Measurements from ENCODE around the gene USP17L26.
"Not testable (repeated sequence)": the region's sequence is repeated elsewhere in the genome, so short reads cannot be mapped to it uniquely, and the experiment has no call there.

The USP17L26 gene, protein sequence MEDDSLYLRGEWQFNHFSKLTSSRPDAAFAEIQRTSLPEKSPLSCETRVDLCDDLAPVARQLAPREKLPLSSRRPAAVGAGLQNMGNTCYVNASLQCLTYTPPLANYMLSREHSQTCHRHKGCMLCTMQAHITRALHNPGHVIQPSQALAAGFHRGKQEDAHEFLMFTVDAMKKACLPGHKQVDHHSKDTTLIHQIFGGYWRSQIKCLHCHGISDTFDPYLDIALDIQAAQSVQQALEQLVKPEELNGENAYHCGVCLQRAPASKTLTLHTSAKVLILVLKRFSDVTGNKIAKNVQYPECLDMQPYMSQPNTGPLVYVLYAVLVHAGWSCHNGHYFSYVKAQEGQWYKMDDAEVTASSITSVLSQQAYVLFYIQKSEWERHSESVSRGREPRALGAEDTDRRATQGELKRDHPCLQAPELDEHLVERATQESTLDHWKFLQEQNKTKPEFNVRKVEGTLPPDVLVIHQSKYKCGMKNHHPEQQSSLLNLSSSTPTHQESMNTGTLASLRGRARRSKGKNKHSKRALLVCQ

DNA sequence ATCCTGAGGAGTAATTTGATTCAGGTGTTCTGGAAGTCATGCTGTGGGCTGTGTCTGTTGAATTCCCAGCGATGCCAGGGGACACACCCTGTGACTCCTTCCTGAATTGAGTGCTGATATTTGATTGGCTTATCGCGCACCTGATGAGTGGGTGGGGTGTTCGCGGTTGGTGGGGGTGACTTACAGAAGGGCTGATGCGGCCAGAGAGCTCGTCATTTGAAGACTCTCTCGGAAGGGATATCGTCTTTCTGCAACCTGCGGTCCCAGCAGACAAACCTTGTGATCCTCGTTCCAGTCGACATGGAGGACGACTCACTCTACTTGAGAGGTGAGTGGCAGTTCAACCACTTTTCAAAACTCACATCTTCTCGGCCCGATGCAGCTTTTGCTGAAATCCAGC is at the start of gene USP17L26:
USP17L26 (plus strand) TSS at position 301 of the 400 bp plus-strand sequence; CDS start at position 301, 0 bp downstream.
- DNase-seq (ENCODE audit: extremely low read depth in 1 of 2, low read depth in 1 of 2), result not testable (repeated sequence)

DNA sequence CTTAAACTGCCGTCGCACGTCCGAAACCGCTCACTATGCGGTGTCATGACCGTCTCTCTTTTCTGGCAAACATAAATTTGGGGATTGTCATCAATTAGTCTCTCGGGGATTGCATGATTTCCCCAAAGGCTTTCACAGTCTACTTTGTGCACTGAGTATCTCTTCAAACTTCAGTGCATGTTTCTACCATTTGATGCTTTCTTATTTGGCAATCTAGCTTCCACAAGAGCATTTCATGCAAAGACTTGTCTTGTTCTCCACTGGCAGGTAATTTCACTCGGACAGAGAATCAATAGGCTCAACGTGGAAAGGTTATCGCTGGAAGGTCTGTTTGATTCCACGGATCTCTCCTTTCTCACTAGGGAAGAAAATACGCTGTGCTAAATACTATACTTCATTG is 10.3 kb upstream of the USP17L26 start:
- DNase-seq (ENCODE audit: extremely low read depth in 1 of 2, low read depth in 1 of 2), result not testable (repeated sequence)

DNA sequence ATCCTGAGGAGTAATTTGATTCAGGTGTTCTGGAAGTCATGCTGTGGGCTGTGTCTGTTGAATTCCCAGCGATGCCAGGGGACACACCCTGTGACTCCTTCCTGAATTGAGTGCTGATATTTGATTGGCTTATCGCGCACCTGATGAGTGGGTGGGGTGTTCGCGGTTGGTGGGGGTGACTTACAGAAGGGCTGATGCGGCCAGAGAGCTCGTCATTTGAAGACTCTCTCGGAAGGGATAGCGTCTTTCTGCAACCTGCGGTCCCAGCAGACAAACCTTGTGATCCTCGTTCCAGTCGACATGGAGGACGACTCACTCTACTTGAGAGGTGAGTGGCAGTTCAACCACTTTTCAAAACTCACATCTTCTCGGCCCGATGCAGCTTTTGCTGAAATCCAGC is 9.6 kb upstream of the USP17L26 start, which contains the start of gene USP17L24:
USP17L24 (plus strand) TSS at position 301 of the 400 bp plus-strand sequence; CDS start at position 301, 0 bp downstream.
- not testable (repeated sequence) for DNase-seq (ENCODE audit: extremely low read depth in 1 of 2, low read depth in 1 of 2)

DNA sequence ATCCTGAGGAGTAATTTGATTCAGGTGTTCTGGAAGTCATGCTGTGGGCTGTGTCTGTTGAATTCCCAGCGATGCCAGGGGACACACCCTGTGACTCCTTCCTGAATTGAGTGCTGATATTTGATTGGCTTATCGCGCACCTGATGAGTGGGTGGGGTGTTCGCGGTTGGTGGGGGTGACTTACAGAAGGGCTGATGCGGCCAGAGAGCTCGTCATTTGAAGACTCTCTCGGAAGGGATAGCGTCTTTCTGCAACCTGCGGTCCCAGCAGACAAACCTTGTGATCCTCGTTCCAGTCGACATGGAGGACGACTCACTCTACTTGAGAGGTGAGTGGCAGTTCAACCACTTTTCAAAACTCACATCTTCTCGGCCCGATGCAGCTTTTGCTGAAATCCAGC is 4.8 kb upstream of the USP17L26 start, which contains the start of gene USP17L25:
USP17L25 (plus strand) TSS at position 301 of the 400 bp plus-strand sequence; CDS start at position 301, 0 bp downstream.
- not testable (repeated sequence) for DNase-seq (ENCODE audit: extremely low read depth in 1 of 2, low read depth in 1 of 2)

DNA sequence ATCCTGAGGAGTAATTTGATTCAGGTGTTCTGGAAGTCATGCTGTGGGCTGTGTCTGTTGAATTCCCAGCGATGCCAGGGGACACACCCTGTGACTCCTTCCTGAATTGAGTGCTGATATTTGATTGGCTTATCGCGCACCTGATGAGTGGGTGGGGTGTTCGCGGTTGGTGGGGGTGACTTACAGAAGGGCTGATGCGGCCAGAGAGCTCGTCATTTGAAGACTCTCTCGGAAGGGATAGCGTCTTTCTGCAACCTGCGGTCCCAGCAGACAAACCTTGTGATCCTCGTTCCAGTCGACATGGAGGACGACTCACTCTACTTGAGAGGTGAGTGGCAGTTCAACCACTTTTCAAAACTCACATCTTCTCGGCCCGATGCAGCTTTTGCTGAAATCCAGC is 4.6 kb downstream of the USP17L26 start, which contains the start of gene USP17L5:
USP17L5 (plus strand) TSS at position 301 of the 400 bp plus-strand sequence; CDS start at position 301, 0 bp downstream.
- not testable (repeated sequence) for DNase-seq (ENCODE audit: extremely low read depth in 1 of 2, low read depth in 1 of 2)

DNA sequence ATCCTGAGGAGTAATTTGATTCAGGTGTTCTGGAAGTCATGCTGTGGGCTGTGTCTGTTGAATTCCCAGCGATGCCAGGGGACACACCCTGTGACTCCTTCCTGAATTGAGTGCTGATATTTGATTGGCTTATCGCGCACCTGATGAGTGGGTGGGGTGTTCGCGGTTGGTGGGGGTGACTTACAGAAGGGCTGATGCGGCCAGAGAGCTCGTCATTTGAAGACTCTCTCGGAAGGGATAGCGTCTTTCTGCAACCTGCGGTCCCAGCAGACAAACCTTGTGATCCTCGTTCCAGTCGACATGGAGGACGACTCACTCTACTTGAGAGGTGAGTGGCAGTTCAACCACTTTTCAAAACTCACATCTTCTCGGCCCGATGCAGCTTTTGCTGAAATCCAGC is 9.4 kb downstream of the USP17L26 start, which contains the start of gene USP17L27:
USP17L27 (plus strand) TSS at position 301 of the 400 bp plus-strand sequence; CDS start at position 301, 0 bp downstream.
- DNase-seq (ENCODE audit: extremely low read depth in 1 of 2, low read depth in 1 of 2), result not testable (repeated sequence)

DNA sequence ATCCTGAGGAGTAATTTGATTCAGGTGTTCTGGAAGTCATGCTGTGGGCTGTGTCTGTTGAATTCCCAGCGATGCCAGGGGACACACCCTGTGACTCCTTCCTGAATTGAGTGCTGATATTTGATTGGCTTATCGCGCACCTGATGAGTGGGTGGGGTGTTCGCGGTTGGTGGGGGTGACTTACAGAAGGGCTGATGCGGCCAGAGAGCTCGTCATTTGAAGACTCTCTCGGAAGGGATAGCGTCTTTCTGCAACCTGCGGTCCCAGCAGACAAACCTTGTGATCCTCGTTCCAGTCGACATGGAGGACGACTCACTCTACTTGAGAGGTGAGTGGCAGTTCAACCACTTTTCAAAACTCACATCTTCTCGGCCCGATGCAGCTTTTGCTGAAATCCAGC is 14.1 kb downstream of the USP17L26 start, which contains the start of gene USP17L28:
USP17L28 (plus strand) TSS at position 301 of the 400 bp plus-strand sequence; CDS start at position 301, 0 bp downstream.
- DNase-seq (ENCODE audit: extremely low read depth in 1 of 2, low read depth in 1 of 2), result not testable (repeated sequence)

DNA sequence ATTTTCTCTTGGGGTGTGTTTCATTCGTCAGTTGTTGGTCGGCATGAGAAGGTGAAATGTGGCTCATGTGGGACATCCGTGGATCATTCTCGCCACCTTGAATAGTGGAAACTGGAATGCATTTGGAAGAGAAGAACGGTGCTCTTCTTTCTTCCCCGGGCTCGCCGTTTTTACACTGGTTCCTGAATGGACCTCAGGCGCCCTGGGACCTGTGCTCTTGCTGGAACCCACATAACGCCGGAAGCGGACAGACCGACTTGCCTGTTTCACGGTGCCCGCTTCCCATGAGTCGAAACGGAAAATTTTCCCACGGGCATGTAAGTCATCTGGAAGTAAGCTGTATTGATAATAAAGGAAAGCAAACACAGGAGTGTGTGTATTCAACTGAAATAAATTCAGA is 16.4 kb downstream of the USP17L26 start:
- DNase-seq (ENCODE audit: extremely low read depth in 1 of 2, low read depth in 1 of 2), result not testable (repeated sequence)

DNA sequence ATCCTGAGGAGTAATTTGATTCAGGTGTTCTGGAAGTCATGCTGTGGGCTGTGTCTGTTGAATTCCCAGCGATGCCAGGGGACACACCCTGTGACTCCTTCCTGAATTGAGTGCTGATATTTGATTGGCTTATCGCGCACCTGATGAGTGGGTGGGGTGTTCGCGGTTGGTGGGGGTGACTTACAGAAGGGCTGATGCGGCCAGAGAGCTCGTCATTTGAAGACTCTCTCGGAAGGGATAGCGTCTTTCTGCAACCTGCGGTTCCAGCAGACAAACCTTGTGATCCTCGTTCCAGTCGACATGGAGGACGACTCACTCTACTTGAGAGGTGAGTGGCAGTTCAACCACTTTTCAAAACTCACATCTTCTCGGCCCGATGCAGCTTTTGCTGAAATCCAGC is 18.9 kb downstream of the USP17L26 start, which contains the start of gene USP17L29:
USP17L29 (plus strand) TSS at position 301 of the 400 bp plus-strand sequence; CDS start at position 301, 0 bp downstream.
- not testable (repeated sequence) for DNase-seq (ENCODE audit: extremely low read depth in 1 of 2, low read depth in 1 of 2)

DNA sequence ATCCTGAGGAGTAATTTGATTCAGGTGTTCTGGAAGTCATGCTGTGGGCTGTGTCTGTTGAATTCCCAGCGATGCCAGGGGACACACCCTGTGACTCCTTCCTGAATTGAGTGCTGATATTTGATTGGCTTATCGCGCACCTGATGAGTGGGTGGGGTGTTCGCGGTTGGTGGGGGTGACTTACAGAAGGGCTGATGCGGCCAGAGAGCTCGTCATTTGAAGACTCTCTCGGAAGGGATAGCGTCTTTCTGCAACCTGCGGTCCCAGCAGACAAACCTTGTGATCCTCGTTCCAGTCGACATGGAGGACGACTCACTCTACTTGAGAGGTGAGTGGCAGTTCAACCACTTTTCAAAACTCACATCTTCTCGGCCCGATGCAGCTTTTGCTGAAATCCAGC is 28.4 kb downstream of the USP17L26 start, which contains the start of gene USP17L30:
USP17L30 (plus strand) TSS at position 301 of the 400 bp plus-strand sequence; CDS start at position 301, 0 bp downstream.
- DNase-seq (ENCODE audit: extremely low read depth in 1 of 2, low read depth in 1 of 2), result not testable (repeated sequence)

DNA sequence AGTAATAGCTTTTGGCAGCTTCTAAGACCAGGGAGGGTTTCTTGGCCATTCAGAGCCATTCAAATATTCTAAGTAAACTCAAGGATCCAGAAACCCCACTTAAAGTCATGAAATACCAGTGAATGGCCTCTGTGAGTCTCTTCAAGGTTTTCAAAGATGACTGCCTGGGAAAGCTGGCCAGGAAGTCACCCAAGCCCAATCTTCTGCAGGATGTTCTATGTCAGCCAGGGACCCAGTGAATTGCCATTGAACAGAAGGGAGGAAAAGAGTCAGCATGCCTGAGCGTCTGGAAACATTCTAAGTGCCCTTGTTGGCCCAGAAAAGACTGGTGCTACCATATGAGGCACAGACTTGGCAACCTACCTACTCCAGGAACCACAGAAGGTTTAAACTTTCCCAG is 45.4 kb downstream of the USP17L26 start:
- not testable (repeated sequence) for DNase-seq (ENCODE audit: extremely low read depth in 1 of 2, low read depth in 1 of 2)

DNA sequence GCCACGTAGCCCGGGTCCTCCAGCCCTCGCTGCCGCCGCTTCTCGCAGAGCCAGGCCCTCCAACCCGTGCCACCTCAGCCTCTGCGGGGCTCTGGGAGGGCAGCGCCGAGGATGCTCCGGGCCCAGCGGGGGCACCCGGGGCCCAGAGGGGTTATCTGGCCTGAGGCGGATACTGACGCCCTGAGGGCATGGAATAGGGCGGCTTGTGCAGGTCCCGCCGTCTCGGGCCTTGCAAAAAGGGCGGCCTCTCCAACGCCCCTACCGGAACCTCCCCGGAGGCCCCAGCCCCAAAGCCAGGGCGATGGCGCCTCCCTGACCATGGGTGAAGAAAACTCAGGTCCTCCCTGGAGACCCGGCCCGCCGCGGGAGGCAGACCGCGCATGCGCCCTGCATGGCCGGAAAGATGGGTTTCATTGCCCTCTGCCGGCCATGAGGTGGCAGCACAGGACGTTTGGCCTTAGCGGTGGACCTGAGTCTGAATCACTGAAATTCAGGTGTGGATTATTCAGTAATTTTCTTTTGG is 46.6 kb downstream of the USP17L26 start:
- peak in 1 of 2 donors; percentile 31 for DNase-seq (ENCODE audit: extremely low read depth in 1 of 2, low read depth in 1 of 2)

DNA sequence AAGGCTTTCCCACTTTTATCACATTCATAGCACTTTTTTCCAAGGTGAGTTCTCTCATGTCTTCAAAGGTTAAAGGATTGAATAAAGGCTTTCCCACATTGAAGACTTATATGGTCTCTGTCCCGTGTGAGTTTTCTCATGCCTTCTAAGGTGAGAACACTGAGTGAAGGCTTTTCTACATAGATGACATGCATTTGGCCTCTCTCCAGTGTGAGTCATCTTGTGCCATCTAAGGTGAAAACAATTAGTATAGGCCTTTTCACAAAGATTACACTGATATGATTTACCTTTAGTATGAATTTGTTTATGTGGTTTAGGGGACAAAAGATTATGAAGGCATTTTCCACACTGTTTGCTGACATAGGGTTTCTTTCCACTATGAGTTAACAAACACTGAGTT is 49.7 kb downstream of the USP17L26 start:
- DNase-seq (ENCODE audit: extremely low read depth in 1 of 2, low read depth in 1 of 2), result no peak

Measured in stimulated activated CD8-positive, alpha-beta memory T cell treated with anti-CD3 and anti-CD28 coated beads, Interleukin-7, amount 100 ng/mL, for 48 hours (primary cell).